GM19025 (cell line): ENCODE results near the gene SLCO2A1.

Experiments used
- ATAC-seq: cut with Tn5 transposase; IDR thresholded peaks from one replicate; pipeline ENCODE4 v1.9.1; 2021; ENCODE audit warnings: mild to moderate bottlenecking, low read depth, moderate library complexity; ENCODE audit not compliant: unreplicated experiment

Gene SLCO2A1

DNA sequence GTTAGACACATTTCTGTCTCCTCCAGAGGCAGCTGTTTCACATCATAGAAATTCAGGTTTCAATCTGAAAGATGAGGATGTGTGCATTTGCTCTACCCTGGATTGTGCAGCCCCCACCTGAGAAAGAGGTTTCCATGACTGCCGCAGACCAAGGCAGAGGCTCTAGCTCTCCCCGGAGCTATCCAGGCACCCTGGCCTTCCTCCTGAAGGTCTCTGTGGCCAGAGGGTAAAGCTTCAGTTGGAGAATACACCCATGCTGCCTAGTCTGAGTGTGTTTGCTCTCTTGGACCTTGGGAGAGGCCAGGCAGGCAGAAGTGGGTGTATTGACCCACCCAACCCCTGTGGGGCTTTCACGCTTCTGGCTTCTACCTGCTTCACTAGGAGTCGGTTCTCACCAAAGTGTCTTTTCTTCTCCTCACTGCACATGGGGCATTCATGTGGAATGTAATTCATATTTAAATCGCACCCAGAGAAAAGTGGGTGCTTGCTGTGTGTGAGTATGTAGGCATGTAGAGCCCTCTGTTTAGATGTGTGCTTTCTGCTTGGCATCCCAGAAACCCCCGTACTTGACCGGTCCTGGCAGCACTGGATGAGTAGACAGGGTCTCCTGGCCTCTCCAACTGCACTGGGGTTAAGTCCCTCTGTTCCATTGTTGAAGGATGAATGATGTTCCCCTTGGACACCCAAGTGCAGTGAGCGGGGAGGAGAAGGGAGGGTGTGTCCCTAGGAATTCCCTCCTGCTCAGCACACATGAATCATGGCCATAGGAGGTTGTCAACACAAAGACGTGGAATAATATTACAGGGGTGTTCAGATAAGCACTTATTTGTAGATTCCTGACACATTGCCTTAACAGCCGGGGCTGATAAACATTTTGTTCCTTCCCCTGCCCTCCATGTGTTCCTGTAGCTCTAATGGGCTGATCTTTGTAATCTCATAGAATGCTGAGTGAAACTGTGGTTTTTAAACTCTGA is 113.8 kb downstream of the SLCO2A1 start:
- no peak for ATAC-seq

DNA sequence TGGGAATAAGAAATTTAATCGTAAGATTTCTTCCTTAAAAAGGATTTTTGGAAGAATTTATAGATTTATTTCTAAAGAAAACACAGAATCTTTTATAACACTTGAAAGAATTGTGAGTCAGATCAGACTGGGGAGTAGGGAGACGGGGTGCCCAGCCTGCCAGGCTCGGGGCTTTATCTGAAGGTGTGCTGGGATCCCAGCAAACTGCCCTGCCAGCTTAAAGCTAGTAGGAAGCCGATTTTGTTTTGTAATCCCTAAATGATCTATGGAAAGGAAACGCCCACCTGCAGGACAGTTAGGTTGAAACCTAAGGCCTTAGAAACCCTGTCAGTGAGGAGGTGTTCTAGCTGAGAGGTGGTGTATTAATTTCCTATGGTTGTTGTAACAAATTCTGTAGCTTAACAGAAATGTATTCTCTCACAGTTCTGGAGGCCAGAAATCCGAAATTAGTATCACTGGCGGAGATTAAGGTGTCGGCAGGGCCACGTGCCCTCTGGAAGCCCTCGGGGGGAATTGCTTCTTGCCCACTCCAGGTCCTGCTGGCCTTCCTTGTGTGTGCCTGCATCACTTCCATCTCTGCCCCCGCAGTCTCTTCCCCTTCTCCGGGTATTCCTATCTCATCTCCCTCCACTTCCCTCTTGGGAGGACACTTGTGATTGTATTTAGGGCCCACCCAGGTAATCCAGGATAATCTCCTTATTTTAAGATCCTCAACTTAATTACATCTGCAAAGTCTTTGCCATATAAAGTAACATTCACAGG is 114.7 kb downstream of the SLCO2A1 start:
- no peak for ATAC-seq

DNA sequence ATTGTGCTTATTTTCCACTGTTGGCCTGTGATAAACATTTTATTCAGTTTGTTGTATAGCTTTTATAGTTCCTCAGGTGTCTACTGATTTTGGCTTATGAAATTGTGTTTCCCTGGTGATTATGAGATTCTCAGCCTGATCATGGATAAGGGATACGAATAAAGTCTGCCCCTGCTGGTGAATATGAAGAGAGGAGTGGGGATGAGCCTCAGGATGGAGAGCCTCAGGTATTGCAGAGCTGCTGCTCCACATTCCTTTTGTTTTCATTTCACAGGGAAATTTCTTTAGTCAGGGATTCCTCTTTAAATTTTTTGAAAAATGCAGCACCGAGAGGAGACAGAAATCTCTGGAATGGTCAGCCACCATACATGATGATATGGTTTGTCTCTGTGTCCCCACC is 119.3 kb downstream of the SLCO2A1 start:
- no peak for ATAC-seq

DNA sequence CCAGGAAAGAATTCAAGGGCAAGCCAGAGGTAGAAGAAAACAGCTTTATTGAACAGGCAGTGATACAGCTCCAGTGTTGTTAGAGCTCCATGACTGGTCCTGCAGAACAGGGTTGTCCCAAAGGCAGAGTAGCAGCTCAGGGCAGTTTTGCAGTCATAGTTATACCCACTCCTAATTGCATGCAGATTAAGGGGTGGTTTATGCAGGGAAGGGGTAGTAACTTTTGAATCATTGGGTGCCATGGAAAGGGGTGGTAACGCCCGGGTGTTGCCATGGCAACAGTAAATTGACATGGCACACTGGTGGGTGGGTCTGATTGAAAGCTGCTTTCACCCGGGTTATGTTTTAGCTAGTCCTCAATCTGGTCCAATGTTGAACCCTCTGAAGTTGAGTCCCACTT is 124.3 kb downstream of the SLCO2A1 start:
- ATAC-seq, result no peak

DNA sequence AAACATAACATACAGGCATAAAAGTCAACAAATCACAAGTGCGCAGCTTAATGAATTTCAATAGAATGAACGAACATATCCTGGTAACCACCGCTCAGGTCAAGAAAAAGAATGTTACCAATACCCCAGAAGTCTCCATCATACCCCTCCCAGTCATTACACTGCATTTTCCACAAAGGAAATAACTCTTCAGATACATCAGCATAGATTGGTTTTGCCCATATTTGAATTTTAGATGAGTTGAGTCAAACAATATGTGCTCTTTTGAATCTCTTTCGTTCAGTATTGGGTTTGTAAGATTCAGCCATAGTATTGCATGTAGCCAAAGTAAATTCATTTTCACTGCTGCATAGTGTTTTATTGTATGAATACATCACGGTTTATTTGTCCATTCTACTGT is 127.9 kb downstream of the SLCO2A1 start:
- no peak for ATAC-seq

DNA sequence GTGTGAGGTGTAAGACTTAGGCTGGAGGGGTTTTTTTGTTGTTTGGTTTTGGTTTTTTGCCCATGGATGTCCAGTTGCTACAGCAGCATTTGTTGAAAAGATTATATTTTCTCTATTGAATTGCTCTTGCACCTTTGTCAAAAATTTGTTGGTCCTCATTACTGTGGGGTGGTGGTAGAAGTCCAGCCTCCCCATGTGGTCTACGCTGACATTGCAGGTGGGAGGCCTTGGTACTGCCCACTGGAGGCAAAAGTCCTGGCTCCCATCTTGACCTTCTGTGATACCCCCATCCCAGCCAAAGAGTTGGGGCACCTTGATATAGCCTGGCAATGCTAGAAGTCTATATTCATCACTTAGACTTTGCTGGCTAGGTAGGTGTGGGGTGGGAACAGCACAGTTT is 128.6 kb downstream of the SLCO2A1 start:
- ATAC-seq, result no peak

DNA sequence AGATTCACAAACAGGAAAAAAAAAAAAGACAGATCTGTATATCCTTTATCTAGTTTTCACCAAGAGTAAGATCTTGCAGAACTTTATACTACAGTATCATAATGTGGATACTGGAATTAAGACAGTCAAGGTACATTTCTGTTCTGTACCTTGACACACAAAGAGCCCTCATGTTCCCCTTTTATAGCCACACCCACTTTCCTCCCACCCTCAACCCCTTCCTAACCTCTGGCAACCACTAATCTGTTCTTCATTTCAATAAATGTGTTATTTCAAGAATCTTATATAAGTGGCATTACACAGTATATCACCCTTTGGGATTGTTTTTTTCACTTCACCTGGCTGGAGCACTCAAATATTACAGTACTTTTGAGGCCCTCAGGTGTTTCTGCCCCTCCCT is 130.4 kb downstream of the SLCO2A1 start:
- ATAC-seq, result no peak

DNA sequence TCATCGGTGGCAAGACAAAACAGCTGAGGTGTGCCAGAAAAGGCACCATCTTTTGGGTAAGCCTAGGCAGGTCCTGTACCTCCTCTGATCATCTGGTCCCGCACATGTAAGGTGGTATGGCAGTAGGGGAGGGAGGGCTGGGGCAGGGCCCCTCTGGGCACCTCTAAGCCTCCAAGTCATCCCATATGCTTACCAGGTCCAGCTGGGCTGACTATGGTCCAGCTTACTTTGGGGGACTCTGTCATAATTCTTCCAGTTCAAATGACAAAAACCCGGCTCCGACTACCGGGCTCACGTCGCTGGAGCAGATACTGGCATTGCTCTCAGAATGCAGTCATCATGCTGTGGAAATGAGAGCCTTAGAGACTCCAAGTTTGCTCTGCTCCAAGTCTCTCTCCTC is 132.2 kb downstream of the SLCO2A1 start:
- ATAC-seq, result no peak

DNA sequence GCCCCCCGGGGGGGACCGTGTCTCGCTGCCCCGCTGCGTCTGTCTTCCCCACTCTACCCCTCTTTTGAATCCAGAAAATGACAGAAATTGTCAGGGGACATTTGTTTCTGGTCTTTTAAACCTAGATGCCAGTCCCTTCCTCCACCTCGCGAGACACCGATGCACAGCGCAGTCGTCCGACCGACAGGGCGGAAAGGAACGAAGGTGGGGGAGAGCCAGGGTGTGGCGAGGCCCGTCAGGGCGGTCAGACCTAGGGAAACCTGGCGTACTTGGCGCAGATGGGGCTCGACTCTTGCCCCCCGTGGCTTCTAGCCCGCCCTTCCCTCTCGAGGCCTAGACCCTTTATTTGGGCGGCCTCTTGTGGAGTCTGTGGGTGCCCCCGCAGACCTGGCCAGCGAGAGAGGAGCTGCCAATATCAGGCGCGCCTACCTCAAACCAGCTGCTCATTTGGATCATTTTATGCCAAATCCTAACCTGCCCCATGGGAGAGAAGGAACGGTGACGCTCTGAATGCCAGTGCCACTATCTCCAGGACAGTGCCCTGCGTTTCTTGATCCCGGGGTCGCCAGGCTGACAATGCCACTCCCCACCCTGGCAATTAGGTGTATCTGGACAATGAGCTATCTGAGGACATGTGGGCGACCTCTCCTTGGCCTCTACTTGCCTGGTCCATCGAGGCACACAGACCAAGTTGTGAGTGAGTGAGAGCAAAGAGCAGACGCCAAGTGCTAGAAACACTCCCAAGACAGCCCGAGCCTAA is 133.5 kb downstream of the SLCO2A1 start:
- no peak for ATAC-seq

DNA sequence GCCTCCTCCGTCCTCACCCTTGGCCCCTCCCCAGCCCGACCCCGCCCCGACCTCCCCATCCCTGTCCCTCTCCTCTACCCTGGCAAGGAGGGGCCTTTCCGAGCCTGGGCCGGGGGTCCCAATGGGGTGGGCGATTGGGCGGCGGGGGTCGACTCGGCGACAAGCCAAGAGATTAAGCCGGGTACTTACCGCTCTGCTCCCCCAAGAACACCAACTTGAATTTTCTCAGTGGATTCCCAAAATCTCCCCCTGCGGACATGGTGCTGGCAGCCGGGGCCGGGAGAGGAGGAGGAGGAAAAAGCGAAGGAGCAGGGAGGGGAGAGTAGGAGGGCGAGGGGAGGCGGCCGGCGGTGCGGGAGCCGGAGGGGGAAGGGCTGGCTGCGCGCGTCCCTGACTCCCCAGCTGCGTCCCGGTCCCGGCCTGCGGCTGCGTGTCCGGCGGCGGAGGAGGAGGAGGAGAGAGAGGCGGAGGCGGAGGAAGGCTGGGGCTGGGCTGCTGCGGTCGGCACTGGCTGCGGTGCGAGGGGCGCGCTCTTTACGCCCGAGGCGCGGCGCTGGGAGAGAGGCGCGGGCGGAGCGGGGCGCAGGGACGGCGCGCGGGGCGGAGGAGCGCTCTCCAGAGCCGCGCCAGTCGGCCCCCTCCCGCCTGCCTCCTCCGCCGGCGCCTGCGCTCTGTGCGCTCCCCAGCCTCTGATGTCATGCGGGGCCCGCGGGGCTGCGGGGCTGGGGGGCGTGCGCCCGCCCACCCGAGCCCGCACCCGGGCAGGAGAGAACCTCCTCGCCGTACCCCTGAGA is 134.3 kb downstream of the SLCO2A1 start, which contains the start of gene RAB6B:
TSS of gene RAB6B (minus strand) at position 675 of the 794 bp plus-strand sequence. CDS start at position 259, 416 bp downstream.
- no peak for ATAC-seq

DNA sequence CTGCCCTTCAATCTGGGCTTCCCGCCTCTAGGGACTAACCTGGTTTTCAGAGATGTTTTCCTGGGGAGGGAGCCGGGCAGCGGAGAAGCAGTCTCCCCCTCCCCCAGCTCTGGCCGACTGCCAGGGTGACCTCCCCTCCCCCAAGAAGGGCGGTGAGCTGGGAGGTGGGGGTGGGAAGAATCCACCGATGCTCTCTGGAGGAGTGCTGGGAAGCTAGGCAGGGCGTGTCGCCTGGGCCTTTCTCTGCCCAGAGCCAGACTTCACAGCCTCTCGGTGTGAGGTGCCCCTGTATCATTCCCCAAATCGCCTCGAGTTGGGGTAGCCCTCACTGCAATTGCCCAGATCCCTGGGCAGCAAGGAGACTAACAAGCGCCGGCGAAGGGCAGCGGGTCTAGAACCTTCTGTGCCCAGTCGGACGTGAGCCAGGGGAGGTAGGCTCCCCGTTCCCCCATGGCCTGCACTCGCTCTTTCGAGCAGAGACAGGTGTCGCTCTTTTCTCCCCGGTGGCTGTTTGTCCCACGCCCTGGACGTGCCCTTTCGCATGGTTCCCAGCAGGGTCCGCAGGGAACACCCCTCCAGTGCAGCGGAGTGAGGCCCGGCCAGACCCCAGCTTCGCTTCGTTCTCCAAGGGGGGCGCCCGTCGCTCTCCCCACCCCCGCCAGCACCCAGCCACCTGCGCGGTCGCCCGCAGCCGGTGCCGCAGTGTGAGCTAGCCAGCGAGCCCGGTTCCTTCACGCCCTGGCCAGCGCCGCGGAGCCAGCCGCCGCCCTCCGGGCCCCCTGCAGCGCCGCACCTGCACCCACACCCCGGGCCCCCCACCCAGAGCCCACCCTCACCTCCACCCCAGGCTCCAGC is 135.1 kb downstream of the SLCO2A1 start:
- ATAC-seq, result no peak

DNA sequence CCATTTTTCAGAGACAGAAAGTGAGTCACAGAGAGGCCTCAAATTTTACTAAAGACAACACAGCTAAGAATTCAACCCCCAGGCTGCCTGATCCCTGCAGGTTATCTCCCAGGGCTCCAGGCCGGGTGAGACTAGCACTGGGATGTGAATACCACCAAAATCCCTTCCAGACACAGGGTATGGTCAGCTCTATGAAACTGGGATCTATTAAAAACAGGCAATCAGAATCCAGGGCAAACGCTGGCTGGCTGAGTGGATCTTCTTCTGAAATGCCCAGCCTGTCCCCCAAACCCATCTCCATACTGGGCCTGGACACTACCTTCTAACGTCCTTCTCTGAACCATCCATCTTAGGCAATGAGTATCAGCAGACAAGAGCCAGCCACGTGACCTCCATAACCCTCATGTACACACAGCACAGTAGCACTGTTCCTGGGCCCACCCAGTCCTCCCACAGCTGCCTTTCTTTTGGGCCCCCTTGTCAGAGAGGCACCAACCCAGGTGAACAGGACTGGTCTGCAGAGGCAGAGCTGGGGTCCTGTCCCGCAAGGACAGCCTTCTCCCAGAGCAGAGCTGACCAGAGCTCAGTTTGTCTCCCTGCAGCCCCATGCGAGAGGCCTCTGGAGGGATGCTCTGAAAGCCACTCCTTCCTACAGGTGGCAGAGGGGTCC is 135.9 kb downstream of the SLCO2A1 start:
- no peak for ATAC-seq

DNA sequence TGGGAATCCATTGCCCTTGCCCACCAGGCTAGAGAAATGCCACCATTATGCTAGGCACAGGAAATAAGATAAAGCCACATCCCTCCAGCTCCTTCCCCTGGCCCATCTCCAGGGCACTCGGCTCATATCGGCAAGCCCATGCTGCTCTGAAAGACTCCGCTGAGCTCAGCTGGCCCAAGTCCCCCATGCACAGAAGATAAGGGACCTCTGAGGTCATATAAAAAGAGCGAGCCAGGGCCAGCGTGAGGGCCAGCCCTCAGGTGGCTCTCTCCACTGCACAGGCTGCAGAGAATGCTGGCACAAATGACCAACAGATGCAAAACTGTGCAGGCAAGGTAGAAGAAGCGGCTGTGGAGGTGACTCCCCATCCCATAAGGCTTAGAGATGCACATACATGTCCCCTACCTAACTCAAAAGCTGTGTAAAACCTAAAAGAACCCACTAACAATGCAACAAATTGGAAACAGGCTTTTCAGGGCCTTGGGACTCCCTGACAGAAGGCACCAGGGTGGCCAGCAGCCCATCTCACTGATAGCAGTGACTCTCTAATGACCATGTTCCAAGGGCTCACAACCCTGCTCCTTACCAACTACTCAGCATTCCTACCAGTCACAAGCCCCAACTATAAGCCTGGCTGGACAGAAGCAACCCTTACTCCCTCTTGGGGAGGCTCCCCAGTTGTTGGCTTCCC is 137.0 kb downstream of the SLCO2A1 start:
- ATAC-seq, result no peak

DNA sequence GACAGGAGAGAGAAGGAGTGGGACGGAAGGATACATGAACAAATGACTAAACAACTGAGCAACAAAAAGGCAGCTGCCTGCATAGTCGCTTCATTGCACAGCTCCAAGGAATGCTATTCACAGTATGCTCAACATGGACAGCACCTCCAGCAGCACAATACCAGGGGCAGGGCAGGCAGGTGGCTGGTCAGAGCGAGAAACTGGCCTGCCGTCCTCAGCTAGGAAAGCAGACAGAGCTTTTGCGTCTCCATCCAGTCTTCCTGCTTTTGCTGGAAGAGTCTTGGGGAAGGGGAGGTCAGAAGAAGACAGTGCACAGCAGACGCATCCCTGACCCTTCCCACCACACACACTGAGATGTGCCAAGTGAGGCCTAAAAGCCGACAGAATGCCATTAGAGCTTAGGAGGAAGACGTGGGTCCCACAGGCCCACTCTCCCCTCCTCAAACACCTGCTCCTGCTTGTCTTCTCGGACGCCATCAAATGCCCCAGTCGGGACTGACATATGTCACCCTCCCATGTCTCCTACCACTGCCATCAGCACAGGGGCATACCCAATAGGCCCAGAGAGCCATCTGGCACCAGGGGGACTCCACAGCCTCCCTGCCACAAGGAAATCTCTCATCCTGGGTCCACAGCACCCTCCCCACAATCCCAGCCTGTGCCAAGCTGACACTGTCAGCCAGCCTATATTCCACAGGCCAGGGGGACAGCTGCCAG is 137.9 kb downstream of the SLCO2A1 start:
- ATAC-seq, result no peak

DNA sequence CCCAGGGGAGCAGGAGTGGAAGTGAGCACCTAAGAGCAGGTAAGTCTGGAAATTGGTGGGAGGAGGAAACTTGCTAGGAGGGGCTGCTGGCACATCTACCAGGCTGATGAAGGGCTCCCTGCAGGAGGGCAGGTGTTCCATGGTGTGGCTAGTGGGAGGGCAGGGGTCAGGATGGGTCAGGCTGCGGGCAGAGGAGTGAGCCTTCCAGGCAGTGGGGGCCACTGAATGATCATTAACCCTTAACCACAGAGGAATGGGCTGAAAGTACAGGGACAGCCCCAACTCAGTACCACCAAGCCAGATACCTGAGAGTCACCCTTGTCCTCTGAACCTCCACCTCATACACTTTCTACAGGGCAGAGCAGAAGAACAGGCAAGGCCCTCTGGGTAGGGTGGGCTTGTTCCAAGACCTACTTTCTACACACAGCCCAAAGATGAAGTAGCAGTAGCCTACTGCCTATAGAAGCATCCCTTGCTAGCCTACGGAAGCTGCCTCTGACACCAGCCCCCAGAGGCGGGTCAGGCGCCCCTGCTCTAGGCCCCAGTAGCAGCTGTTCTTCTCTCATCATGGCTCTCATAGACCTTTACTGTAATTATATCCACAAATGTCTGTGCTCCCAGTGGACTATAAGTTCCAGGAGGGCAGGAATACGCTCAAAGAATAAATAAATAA is 138.6 kb downstream of the SLCO2A1 start:
- ATAC-seq, result no peak

DNA sequence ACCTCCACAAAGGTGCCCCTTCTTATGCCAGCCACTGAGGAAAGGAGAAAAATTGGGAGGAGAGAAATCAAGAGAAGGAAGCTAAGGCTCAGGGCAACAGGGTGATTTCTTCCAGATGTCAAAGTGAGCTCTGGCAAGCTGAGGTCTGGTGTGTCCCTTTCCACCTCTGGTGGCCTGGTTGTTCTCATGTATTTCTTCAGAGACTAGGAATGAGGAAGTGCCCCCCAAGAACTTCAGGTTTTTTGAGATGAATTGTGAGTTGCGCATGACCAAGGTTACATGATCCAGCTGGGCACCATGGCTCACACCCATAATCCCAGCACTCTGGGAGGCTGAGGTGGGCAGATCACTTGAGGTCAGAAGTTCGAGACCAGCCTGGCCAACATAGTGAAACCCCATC is 139.7 kb downstream of the SLCO2A1 start:
- no peak for ATAC-seq
